Measurements from ENCODE around the gene PARP15.

- TF ChIP-seq, protein P1, sequence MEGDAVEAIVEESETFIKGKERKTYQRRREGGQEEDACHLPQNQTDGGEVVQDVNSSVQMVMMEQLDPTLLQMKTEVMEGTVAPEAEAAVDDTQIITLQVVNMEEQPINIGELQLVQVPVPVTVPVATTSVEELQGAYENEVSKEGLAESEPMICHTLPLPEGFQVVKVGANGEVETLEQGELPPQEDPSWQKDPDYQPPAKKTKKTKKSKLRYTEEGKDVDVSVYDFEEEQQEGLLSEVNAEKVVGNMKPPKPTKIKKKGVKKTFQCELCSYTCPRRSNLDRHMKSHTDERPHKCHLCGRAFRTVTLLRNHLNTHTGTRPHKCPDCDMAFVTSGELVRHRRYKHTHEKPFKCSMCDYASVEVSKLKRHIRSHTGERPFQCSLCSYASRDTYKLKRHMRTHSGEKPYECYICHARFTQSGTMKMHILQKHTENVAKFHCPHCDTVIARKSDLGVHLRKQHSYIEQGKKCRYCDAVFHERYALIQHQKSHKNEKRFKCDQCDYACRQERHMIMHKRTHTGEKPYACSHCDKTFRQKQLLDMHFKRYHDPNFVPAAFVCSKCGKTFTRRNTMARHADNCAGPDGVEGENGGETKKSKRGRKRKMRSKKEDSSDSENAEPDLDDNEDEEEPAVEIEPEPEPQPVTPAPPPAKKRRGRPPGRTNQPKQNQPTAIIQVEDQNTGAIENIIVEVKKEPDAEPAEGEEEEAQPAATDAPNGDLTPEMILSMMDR (IDR thresholded peaks at IDR 0.05; ENCODE audit: borderline replicate concordance, extremely low read depth, low read length, poor library complexity, severe bottlenecking): no peak
- no peak for TF ChIP-seq EZH2 (IDR thresholded peaks at IDR 0.05; ENCODE audit: borderline replicate concordance, low read depth, low read length, severe bottlenecking)
These were observed 40.8 kb upstream of the PARP15 start for GRCh38 chr3:122536632-122537001.

Measured in DND-41 (cell line).